GM18858 (cell line): ENCODE results near the gene CARD19.
"Not testable (repeated sequence)": the region's sequence is repeated elsewhere in the genome, so short reads cannot be mapped to it uniquely, and the experiment has no call there.

ENCODE experiments used
- ATAC-seq: cut with Tn5 transposase; IDR thresholded peaks from one replicate; pipeline ENCODE4 v1.9.1; 2021; ENCODE audit not compliant: unreplicated experiment

Gene CARD19

DNA sequence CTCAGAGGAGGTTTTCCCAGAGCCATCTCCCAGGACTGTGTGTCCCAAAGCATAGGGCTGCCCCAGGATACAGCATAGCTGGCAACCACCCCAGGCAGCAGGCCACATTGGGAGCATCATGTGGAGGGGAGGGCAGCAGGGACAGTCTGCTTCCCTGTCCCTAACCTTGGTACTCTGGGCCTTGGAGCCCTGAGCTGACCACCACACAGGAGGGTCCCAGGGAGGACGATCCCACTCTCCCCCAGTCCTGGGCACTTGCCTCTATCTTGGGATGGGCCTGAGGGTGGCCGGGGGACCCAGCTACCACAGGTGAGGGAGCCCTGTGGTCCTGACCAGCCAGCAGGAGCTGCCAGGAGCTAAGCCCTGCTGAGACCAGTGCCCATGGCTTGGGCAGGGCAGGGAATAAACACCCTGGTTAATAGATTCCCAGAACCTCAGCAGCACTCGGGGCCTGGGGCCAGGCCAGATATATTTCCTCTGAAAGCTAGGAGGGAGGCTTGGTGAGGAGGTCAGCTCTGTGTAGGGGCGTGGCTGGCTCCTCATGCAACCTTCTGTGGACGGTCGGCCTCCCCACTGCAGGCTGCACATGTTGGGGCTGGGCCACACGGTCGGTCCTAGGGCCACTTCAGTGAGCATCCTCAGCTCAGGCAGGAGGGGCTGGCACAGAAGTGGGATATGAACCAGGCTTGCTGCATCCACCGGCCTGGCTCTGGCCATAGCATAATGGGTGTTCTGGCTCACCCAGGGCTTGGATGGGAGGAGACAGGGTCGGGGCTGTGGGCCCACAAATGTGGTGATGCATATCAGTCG is 33.9 kb downstream of the CARD19 start:
- no peak for ATAC-seq

DNA sequence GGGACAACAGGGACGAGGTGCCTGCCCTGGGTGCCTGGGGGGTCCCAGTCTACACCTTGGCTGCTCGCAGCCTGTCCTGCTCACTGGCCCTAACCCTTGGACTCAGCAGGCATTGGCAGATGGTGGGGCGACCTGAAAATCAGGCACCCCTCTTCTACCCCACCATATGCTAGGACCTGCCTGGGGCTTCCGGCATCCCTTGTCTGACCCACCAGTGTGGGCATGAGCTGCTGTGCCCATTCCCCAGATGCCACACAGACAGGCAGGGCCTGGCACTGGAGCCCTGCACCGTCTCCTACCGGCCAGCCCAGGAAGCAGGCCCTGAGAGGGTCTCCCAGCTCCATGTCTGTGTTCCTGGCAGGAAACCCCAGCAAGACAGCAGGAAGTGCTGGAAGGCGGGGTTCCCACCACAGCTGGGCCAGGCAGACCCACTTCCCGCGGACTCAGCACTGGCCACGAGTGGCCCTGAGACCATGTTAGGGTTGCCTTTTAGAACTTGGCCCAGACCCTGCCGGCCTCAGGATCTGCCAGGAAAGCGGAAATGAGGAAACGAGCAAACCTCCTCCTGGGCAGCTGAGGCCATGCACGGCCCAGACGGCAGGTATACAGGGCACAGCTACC is 35.0 kb downstream of the CARD19 start:
- no peak for ATAC-seq

DNA sequence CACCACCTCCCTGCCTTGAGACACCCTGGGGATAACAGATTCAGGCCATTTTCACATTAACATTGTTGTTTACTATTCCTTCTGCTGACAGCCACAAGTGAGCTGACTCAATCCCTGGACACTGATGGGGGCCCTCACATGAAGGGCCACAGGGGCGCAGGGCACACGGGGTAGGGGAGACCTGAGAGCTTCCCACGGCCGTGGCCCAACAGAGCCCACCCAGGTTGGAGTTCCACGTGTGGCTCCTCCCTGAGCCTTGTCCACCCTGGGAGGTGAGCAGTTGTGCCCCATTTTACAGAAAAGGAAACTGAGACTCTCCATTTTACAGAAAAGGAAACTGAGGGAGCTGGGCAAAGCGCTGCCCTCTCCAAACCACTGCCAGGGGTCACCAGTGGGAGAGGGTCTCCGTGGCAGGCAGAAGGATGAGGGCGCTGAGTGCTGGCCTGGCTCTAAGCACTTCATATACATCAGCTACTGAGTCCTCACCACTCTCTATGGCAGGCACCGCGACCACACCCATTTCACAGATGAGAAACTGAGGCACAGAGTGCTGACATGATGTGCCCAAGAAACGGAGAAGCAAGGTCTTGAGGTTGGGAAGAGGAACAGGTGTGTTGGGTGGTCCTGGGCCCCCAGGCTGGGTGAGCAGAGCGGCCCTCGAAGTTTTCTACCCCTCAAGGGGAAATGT is 35.7 kb downstream of the CARD19 start:
- ATAC-seq = no peak

DNA sequence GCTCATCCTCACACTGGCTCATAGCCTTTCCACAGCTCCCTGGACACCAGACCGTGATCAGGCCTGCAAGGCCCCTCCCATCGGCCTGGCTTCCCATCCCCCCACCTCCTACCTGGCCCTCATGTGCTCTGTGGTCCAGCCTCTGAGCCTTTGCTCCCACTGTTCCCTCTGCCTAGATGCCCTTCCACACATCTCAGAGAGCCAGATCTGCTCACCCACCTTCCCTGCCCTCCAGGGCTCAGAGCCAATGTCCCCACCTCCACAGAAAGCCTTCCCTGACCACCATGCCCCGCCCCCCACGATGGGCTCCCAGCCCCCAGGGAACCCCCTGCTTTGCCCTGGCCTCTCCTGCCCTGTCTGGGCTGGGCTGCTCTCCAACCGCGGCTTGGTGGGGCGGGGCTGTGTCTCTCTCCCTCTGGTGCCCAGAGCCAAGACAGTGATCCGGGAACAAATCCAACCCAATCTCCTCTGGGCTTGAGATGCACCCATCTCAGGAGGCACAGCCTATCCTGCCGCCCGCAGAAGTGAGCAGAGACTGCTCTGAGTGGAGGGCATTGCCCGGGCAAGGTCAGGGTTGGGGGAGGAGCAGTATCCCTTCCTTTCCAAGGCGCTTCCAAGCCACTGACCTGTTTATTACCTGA is 36.4 kb downstream of the CARD19 start:
- no peak for ATAC-seq

DNA sequence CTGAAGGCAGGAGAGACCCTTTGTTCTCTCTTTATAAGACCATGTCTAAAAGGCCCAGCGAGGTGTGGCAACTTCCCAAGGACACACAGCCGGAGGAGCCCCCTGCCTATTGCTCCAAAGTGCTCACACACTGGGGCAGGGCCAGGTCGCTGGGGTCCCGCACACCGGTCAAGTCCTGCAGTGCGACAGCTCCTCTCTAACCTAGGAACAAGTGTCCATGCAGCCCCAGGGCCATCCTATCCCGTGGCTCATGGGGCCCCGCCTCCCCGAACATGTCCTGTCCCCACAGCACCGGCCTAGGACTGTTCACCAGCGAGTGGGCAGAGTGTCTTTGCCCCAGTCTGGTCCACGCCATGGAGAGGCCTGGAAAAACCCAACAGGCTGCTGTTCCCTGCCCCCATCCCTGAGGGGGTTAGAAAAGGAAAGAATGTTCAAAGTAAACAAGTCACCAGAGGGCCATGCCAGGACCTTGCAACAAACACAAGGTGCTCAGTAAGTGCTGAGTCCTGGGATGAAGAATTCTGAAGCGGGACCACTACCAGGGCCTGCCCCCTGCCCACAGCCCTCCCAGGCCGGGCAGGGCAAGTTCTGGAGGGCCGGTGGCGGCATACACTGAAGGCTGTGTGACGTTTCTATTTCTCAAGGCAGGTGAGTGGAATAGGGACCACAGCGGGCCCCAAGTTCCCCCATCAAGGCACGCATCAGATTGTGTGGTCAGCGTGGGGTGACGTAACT is 37.1 kb downstream of the CARD19 start:
- no peak for ATAC-seq

DNA sequence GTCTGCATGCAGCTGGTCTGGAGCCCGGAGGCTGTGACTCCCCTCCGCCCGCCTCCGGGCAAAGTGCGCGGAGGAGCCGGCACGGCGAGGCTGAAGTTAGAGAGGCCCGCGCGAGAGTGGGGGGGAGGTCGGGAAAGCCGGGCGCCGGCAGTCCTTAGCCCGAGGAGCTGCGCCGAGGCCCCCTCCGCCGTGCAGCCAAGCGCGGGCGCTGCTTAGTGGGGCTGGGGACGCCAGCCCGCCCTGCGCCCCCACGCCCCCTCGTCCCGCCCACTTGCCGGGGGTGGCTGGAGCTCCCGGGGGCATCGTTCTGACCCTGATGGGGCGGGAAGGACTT is 37.6 kb downstream of the CARD19 start:
- no peak for ATAC-seq

DNA sequence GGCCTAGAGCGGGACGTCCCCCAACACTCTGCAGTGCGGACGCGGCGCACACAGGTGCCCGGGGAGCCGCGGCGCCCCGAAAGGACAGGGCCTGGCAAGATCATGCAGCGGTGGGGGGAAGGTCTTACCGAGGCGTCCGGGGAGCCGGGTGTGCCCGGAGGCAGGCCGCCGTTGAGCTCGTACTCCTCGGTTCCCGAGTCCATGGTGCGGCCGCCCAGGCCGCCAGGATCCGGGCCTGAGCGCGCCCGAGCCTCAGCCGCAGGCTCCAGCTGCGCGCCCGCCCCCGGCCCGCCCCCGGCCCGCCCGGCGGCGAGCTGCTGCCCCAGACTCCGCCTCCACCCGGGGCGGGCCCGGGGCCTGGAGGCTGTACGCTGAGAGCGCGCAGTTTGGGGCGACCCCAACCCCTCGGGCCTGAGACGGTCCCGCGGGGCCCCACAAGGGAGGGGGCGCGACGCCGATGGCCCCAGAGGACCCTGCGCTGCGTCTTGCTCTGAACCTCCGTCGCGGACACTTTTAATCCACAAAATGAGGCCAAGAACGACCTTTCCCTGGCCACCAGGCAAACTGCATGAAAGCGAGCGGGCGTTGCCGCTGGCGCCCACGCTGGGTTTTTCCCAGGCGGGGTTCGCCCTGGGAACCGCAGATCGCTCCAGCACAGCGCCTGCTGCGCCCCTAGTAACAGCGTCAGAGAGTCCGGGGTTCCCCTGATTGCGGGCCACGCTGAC is 38.2 kb downstream of the CARD19 start, which contains the start of gene NINJ1:
Gene NINJ1, minus strand, starts transcription at position 237 of the 725 bp plus-strand sequence. Its CDS starts 34 bp downstream, at position 203.
- peak; percentile 60 for ATAC-seq

DNA sequence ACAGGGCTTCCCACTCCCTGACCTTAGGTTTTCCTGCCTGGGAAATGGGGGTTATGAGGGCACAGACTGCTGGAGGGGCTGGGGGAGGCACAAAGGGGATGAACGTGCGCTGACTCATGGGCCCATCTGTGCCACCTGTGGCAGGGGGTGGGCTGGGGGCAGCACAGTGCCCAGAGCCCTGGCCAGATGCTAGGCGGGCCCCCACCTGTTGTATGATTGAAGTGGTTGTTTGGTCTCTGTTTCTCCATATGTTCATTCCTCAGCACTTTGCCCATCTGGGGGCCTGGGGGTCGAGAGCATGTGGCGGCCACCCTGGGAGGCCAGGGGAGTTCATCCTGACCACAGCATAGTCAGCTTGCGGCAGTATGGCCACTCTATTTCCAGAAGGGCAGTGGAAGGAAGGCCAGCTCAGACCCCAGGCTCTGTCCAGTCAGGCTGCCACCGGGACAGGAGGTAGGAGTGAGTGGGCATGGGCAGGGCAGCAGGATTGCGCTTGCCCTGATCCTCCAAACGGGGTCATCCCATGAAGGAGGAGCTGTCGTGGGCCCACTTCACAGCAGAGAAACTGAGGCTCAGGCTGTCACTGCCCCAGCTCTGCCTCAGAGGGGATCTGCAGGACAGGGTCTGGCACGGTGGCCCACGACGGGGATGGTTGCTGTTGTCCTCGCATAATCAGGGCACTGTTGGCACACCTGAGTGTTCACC is 38.9 kb downstream of the CARD19 start:
- ATAC-seq = no peak

DNA sequence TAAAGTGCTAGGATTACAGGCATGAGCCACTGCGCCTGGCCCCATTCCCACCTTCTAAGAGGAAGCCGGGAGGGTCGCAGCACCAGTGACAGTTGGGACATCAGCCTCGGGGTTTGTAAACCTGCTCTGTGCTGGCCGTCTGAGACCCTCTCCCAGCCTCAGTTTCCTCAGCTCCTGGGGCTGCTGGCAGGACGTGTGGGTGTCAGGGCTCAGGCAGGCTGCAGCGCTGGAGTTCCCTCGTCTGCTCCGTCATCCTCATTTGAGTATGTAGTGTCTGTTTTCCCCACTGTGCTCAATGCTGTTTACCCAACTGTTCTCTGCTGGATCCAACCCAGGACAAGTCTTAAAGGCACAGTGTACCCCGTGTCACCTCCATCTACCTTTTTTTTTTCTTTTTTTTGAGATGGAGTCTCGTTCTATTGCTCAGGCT is 40.0 kb downstream of the CARD19 start:
- ATAC-seq = no peak

DNA sequence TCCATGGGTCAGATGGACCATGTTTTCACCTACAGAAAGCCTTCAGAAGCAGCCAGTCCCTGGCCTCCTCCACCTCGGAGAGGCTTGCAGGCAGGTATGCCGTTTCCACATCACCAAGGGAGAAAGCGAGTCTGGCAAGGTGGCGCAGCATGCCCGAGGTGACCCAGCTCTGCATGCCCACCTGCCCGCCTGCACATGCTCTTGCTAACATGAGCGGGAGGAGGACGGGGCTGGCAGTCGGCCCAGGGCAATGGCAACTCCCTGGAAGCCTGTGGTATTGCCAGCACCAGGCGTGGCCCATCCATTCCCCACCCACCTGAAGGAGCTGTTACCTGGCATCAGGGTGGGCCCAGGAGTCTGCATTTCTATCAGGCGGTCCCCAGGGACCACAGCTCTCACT is 41.3 kb downstream of the CARD19 start:
- no peak for ATAC-seq

DNA sequence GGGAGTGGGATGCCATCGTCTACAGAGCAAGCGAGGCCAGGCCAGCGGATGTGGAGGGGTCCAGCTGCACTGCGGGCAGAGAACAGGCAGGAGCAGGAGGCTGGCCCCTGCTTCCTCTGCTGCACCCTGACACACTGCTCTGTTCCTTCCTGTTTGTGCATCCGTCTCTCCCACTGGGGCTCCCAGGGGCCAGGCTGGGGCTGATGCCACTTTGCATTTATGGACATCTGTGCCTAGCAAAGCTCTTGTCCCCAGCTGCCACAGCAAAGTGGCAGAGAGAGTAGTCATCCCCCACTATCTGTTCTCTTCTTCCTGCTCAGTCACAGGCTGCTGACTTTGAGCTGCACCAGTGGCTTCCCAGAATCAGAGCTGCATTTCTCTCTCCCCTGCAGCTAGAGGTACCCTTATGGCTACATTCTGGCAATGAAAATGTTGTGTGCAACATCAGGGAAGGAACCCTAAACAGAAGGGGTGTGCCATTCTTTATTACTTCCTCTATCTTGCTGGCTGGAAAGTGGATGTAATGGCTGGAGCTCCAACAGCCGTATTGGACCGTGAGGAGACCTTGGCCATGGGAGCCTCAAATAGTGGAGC is 42.3 kb downstream of the CARD19 start:
- no peak for ATAC-seq

DNA sequence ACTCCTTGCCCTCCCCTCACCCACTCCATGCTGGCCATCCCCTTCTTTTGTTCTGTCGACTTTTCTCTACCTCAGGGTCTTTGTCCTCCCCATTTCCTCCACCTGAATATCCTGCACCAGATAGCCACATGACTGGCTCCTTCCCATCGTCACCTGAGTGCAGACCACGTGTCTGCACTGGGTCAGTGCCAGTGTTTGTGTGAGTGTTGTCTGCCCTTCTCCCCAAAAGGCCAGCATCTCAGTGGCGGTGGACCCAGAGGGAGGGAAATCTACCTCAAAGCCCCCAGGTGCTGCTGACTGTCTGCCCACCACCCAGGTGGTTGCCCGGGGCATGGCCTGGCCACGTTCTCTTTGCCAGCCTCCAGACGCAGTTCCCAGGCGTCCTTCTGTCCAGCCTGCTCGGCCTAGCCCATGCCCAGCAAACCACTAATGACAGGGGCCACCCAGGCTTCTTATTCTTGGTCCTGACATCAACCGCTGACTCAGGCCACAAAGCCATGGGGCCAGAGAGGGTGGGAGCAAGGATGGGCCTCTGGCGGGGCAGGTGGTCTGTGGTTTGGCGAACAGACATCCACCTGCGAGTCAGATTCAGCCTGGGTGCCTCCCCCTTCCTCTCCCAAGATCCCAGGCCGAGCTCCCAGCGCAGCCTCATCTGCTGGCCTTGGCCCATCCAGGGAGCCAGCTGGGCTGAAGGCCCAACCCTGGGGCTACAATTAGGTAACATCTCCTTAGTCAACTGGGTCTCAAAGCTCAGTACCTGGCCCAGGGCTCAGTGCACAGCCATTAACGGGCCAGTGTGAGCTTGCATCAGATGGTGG is 43.6 kb downstream of the CARD19 start:
- no peak for ATAC-seq

DNA sequence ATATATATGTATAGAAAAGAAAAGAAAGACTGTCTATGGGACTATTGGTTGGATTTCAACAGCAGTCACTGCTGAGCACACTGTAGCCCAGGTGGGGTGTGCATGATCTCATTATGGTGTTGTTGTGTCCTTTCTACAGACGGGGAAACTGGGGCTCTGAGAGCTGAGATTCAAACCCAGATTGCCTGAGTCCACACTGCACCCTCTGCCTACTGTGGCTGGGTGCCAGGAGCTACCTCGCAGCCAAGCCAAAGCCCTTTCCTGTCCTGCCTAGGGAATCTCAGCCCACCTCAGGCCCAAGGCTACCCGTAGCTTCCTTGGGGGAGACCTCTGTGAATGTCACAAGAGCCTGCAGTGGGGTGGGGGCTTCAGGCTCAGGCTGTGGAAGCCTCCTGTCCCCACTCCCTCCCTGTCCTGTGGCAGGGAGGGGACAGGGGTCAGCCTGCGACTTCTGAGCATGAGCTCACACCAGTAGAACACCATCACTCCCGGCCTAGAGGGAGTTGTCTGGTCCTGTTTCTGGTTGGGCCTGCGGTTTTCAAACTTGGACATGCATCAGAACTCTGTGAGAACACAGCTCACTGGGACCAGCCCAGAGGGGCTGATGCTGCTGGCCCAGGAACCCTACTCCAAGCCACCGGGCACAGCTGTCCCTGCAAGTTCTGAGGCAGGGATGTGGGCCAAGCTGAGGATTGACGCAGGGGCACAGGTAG is 45.9 kb downstream of the CARD19 start:
- no peak for ATAC-seq

DNA sequence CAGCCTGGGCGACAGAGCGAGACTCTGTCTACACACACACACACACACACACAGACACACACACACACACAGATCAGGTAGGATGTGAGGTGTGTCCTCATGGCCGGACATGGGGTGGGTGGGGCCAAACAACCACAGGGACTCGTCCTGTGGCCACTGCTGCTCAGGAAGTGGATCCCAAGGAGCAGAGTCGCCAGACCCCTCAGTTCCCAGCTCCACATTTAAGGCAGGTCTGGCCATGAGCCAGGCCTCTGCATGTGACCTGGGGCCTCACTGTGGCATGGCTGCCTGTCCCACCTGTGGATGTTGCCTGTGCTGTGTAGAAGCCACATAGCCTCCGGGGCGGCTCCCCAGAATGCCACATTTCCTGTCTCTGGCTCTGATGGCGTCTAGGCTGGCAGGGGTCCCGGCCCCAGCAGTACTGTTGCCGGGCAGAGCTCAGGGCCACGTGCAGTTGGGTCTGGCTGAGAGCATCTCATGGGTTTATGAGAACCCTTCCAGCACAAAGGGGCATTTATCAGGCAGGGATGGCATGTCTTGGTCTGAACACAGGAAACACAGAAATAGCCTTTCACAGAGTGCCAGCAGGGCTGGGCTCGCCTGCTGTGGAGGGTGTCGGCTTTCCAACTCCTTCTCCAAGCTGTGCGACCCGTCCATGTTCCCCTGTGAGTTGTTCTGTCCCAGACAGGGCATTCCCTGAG is 48.0 kb downstream of the CARD19 start:
- no peak for ATAC-seq

DNA sequence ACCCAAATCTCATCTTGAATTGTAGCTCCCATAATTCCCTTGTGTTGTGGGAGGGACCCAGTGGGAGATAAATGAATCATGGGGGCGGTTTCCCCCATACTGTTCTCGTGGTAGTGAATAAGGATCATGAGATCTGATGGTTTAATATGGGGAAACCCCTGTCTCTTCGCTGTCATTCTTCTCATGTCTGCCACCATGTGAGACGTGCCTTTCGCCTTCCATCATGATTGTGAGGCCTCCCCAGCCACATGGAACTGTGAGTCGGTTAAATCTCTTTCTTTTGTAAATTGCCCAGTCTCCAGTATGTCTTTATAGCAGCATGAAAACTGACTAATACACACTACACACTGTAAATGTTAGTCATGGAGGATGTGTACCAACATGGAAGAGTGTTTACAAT is 50.7 kb downstream of the CARD19 start:
- not testable (repeated sequence) for ATAC-seq

DNA sequence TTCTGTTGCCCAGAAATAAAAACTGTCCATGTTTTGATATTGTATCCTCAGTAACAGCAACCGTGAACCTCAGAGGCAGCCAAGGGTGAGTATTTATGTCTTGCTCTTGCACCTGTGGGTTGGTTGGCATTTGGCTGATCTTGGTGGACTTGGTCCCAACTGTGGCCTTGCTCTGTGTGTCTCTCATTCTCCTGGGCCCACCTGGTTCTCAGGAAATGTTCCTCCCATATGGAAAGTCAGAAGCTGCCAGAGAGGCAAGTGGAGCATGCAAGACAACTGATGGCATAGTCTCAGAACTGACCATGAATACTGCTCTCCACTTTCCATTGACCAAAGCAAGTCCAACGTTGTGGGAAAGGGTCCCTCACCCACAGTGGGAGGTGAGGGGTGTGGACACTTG is 51.6 kb downstream of the CARD19 start:
- ATAC-seq = no peak

DNA sequence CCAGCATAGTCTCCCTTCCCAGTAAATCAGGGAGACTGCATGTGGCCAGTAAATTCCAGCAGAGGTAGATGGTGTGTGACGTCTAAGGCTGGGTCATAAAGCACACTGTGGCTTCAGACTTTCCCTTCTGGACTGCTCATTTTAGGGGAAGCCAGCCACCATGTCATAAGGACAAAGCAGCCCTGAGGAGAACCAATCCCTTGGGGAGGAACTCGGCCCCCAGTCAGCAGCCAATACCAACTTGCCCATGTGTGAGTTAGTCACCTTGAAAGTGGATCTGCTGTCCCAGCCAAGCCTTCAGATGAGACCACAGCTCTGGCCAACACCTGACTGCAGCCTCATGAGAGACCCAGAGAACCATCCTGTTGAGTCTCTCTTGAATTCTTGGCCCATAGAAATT is 52.7 kb downstream of the CARD19 start:
- no peak for ATAC-seq
